GM19099 (cell line): ENCODE results near the gene PKP1.

Experiments
- POLR2A ChIP-seq: IDR thresholded peaks from 3 replicates; pipeline ENCODE4 v1.6.1; 2011; ENCODE audit warnings: low read depth; ENCODE audit not compliant: insufficient read length; ENCODE audit errors: extremely low read depth

Gene PKP1

GRCh38 chr1:201336711-201337450 is 53.6 kb downstream of the PKP1 start:
- no peak for TF ChIP-seq POLR2A

GRCh38 chr1:201341377-201341776 is 58.1 kb downstream of the PKP1 start:
- no peak for TF ChIP-seq POLR2A

- TF ChIP-seq POLR2A, result no peak
These were observed 61.1 kb downstream of the PKP1 start for GRCh38 chr1:201344206-201345080.

- no peak for TF ChIP-seq POLR2A
These were observed 61.7 kb downstream of the PKP1 start for GRCh38 chr1:201345081-201345355.

GRCh38 chr1:201346337-201346939 is 63.1 kb downstream of the PKP1 start:
- TF ChIP-seq POLR2A, result no peak

- no peak for TF ChIP-seq POLR2A
These were observed 63.7 kb downstream of the PKP1 start for GRCh38 chr1:201346987-201347386.

- TF ChIP-seq POLR2A, result no peak
These were observed 64.3 kb downstream of the PKP1 start for GRCh38 chr1:201347498-201348210.

GRCh38 chr1:201348211-201348566 is 64.9 kb downstream of the PKP1 start:
- no peak for TF ChIP-seq POLR2A

GRCh38 chr1:201349092-201349491 is 65.8 kb downstream of the PKP1 start:
- TF ChIP-seq POLR2A, result no peak

- TF ChIP-seq POLR2A, result no peak
These were observed 67.0 kb downstream of the PKP1 start for GRCh38 chr1:201350361-201350725.

- no peak for TF ChIP-seq POLR2A
These were observed 67.6 kb downstream of the PKP1 start for GRCh38 chr1:201350884-201351283.

GRCh38 chr1:201351617-201352016 is 68.3 kb downstream of the PKP1 start:
- TF ChIP-seq POLR2A, result no peak

GRCh38 chr1:201353186-201353940 is 70.1 kb downstream of the PKP1 start:
- no peak for TF ChIP-seq POLR2A

GRCh38 chr1:201354151-201354900 is 71.0 kb downstream of the PKP1 start:
- TF ChIP-seq POLR2A, result no peak
